IMR-90 (cell line): Measurements from ENCODE around the gene GNAZ. TPM values are rescaled to one million over a fixed set of nuclear protein-coding genes. Genes with fewer than 3 reads are reported as not detected.

Source experiments
- ATAC-seq: fragments of 200-7000 bp; cut with Tn5 transposase; 2 replicates; pipeline ENCODE4 v1.9.1; 2020; ENCODE audit warnings: low read depth, mild to moderate bottlenecking, moderate library complexity
- BruUV-seq: library from RNA; stranded (reverse); fragments of 400-500 nt; replicated peaks from 2 replicates; lab custom pipeline; 2021; lab: Mats Ljungman, UMichigan
- CTCF ChIA-PET: fragments of 300-600 bp; formaldehyde crosslinking; extraction: SDS; loops from one replicate; lab custom pipeline; 2021; ENCODE audit warnings: antibody characterized with exemption; lab: Yijun Ruan, JAX
- POLR2A ChIA-PET: fragments of 300-600 bp; sonication (Branson Sonifier 250); formaldehyde crosslinking; loops from one replicate; lab custom pipeline; 2022; ENCODE audit warnings: antibody characterized with exemption; ENCODE audit not compliant: unreplicated experiment; lab: Charles Lee
- DNase-seq: peaks from one replicate; pipeline ENCODE4 v3.0.0; 2013
- H2AFZ ChIP-seq: replicated peaks from 2 replicates; pipeline ENCODE3; 2013; ENCODE audit warnings: low read length, mild to moderate bottlenecking; ENCODE audit not compliant: poor library complexity
- H2AK5ac ChIP-seq: 2 replicates; pipeline ENCODE4 v1.6.1; 2013; ENCODE audit warnings: low read depth, low read length, inconsistent platforms
- H2AK9ac ChIP-seq: replicated peaks from 2 replicates; pipeline ENCODE3; 2013; ENCODE audit warnings: mild to moderate bottlenecking, low read depth, low read length, moderate library complexity; ENCODE audit not compliant: poor library complexity
- H2BK120ac ChIP-seq: 2 replicates; pipeline ENCODE4 v1.6.1; 2013; ENCODE audit warnings: low read depth, low read length, inconsistent platforms
- H2BK15ac ChIP-seq: 3 replicates; pipeline ENCODE4 v1.6.1; 2013; ENCODE audit warnings: low read depth, low read length, inconsistent platforms
- H2BK20ac ChIP-seq: 2 replicates; pipeline ENCODE4 v1.6.1; 2013; ENCODE audit warnings: low read depth, mild to moderate bottlenecking, inconsistent platforms, low read length, moderate library complexity
- H2BK5ac ChIP-seq: 2 replicates; pipeline ENCODE4 v1.6.1; 2013; ENCODE audit warnings: mild to moderate bottlenecking, low read depth, low read length, inconsistent platforms; ENCODE audit not compliant: poor library complexity, severe bottlenecking
- H3K14ac ChIP-seq: replicated peaks from 2 replicates; pipeline ENCODE4 v1.6.1; 2013; ENCODE audit warnings: low read depth, low read length, inconsistent platforms
- H3K18ac ChIP-seq: 2 replicates; pipeline ENCODE4 v1.6.1; 2013; ENCODE audit warnings: low read depth, low read length, control low read depth
- H3K23ac ChIP-seq: 2 replicates; pipeline ENCODE4 v1.6.1; 2013; ENCODE audit warnings: low read depth, low read length, inconsistent platforms
- H3K27ac ChIP-seq: 2 replicates; pipeline ENCODE4 v1.5.1; 2013; ENCODE audit warnings: mild to moderate bottlenecking, control low read depth, low read length; ENCODE audit not compliant: insufficient read depth
- H3K27me3 ChIP-seq: 2 replicates; pipeline ENCODE4 v1.6.1; 2013; ENCODE audit warnings: low read length; ENCODE audit not compliant: control insufficient read depth, insufficient read depth
- H3K36me3 ChIP-seq: 2 replicates; pipeline ENCODE4 v1.6.1; 2013; ENCODE audit warnings: low read length, mixed read lengths; ENCODE audit not compliant: control insufficient read depth, insufficient read depth
- H3K4ac ChIP-seq: 2 replicates; pipeline ENCODE4 v1.6.1; 2013; ENCODE audit warnings: low read depth, low read length, inconsistent platforms
- H3K4me1 ChIP-seq: 2 replicates; pipeline ENCODE4 v1.6.1; 2013; ENCODE audit warnings: low read length, mixed read lengths; ENCODE audit not compliant: control insufficient read depth, insufficient read depth
- H3K4me2 ChIP-seq: 2 replicates; pipeline ENCODE4 v1.6.1; 2013; ENCODE audit warnings: low read depth, mild to moderate bottlenecking, control low read depth, low read length, moderate library complexity
- H3K4me3 ChIP-seq: 2 replicates; pipeline ENCODE4 v1.5.1; 2013; ENCODE audit warnings: low read depth, mild to moderate bottlenecking, control low read depth, low read length, moderate library complexity; ENCODE audit not compliant: insufficient read depth
- H3K56ac ChIP-seq: 2 replicates; pipeline ENCODE4 v1.6.1; 2013; ENCODE audit warnings: low read length, inconsistent platforms; ENCODE audit not compliant: insufficient read depth; ENCODE audit errors: extremely low read depth
- H3K79me1 ChIP-seq, 2 experiments: 2 replicates each; pipeline ENCODE4 v1.6.1; 2013; ENCODE audit warnings: low read length in 2 of 2, inconsistent platforms in 1 of 2, low read depth in 1 of 2
- H3K9ac ChIP-seq: 2 replicates; pipeline ENCODE4 v1.6.1; 2013; ENCODE audit warnings: low read depth, low read length, control low read depth
- H3K9me1 ChIP-seq: 2 replicates; pipeline ENCODE4 v1.6.1; 2013; ENCODE audit warnings: low read length, inconsistent platforms; ENCODE audit not compliant: insufficient read depth
- H3K9me3 ChIP-seq: 2 replicates; pipeline ENCODE4 v1.6.1; 2013; ENCODE audit warnings: low read length; ENCODE audit not compliant: control insufficient read depth, insufficient read depth
- H4K20me1 ChIP-seq: 2 replicates; pipeline ENCODE4 v1.6.1; 2013; ENCODE audit warnings: low read length, inconsistent platforms; ENCODE audit not compliant: insufficient read depth
- H4K5ac ChIP-seq: 2 replicates; pipeline ENCODE4 v1.6.1; 2013; ENCODE audit warnings: mild to moderate bottlenecking, low read depth, low read length, control low read depth
- H4K8ac ChIP-seq, 2 experiments: 2 replicates each; pipeline ENCODE4 v1.6.1; 2013; ENCODE audit warnings: low read depth in 2 of 2, low read length in 2 of 2, control low read depth in 1 of 2, inconsistent platforms in 1 of 2
- H4K91ac ChIP-seq: 2 replicates; pipeline ENCODE4 v1.6.1; 2013; ENCODE audit warnings: low read depth, low read length, inconsistent platforms; ENCODE audit not compliant: insufficient read depth
- CEBPB ChIP-seq: IDR thresholded peaks from 2 replicates; pipeline ENCODE4 v1.6.1; 2012; ENCODE audit warnings: low read depth, low read length, improper control_type of control experiment
- CHD1 ChIP-seq: IDR thresholded peaks from 2 replicates; pipeline ENCODE4 v1.6.1; 2012; ENCODE audit warnings: low read depth, low read length, improper control_type of control experiment
- FOS ChIP-seq: fragments of 150-350 bp; IDR thresholded peaks from 2 replicates; pipeline ENCODE4 v1.6.1; 2016; ENCODE audit warnings: low read depth, low read length
- MAFK ChIP-seq: IDR thresholded peaks from 2 replicates; pipeline ENCODE4 v1.6.1; 2012; ENCODE audit warnings: low read depth, low read length, improper control_type of control experiment
- POLR2A ChIP-seq: IDR thresholded peaks from 2 replicates; pipeline ENCODE4 v1.6.1; 2012; ENCODE audit warnings: mild to moderate bottlenecking, low read depth, low read length
- RAD21 ChIP-seq: IDR thresholded peaks from 2 replicates; pipeline ENCODE4 v1.6.1; 2012; ENCODE audit warnings: low read length, improper control_type of control experiment
- RCOR1 ChIP-seq: IDR thresholded peaks from 2 replicates; pipeline ENCODE4 v1.6.1; 2012; ENCODE audit warnings: mild to moderate bottlenecking, low read length, improper control_type of control experiment; ENCODE audit not compliant: insufficient replicate concordance
- RFX5 ChIP-seq: IDR thresholded peaks from 2 replicates; pipeline ENCODE4 v1.8.0; 2012; ENCODE audit warnings: low read depth, mild to moderate bottlenecking, low read length, moderate library complexity
- WGBS, 2 experiments: methylation state at CpG; one replicate each; pipeline versions ENCODE4 v1.1.5 to v1.1.7; 2013; ENCODE audit warnings: missing lambda C conversion rate in 2 of 2; ENCODE audit not compliant: insufficient read length in 1 of 2; ENCODE audit errors: extremely low coverage in 2 of 2; 5-methylcytosine and 5-hydroxymethylcytosine counted together
- dilution Hi-C: fragments of 300-500 bp; cut with HindIII; formaldehyde crosslinking; loops from one replicate; pipeline ENCODE4 v1.14.3; 2018; ENCODE audit warnings: low sequenced_read_pairs; ENCODE audit not compliant: unreplicated experiment
- in situ Hi-C: fragments of 300-500 bp; cut with MboI; formaldehyde crosslinking; loops from 3 replicates; pipeline ENCODE4 v1.14.3; 2019; ENCODE audit warnings: low sequenced_read_pairs, inconsistent platforms, mixed read lengths
- intact Hi-C: fragments of 100-400 bp; cut with micrococcal nuclease; formaldehyde crosslinking; loops from 2 replicates; pipeline ENCODE4 v1.10.0; 2022
- polyA plus RNA-seq, 3 experiments: library from polyadenylated mRNA; depleted of rRNA; stranded (reverse); fragments of >200 nt; gene quantifications; 2 replicates each; pipeline ENCODE4 v1.2.3, GENCODE V29; 2012; ENCODE audit warnings: low replicate concordance in 1 of 3
- total RNA-seq: library from RNA; depleted of rRNA; stranded (reverse); fragments of >200 nt; gene quantifications from 2 replicates; pipeline ENCODE4 v1.2.3, GENCODE V29; 2012
- TF ChIP-seq, protein P1 (sequence below): conservative IDR thresholded peaks from 2 replicates; pipeline ENCODE4 v1.5.1; 2012; ENCODE audit warnings: mild to moderate bottlenecking, low read depth, low read length, improper control_type of control experiment
- TF ChIP-seq, protein P2 (sequence below): fragments of 150-350 bp; IDR thresholded peaks from 2 replicates; pipeline ENCODE4 v1.6.1; 2017; ENCODE audit warnings: mild to moderate bottlenecking, antibody characterized with exemption, low read length, low read depth

Gene GNAZ
- total and polyA plus RNA-seq, 2 of the 4 experiments (the other 2 are of a cell fraction) = 1.5 to 2.5 TPM

DNA sequence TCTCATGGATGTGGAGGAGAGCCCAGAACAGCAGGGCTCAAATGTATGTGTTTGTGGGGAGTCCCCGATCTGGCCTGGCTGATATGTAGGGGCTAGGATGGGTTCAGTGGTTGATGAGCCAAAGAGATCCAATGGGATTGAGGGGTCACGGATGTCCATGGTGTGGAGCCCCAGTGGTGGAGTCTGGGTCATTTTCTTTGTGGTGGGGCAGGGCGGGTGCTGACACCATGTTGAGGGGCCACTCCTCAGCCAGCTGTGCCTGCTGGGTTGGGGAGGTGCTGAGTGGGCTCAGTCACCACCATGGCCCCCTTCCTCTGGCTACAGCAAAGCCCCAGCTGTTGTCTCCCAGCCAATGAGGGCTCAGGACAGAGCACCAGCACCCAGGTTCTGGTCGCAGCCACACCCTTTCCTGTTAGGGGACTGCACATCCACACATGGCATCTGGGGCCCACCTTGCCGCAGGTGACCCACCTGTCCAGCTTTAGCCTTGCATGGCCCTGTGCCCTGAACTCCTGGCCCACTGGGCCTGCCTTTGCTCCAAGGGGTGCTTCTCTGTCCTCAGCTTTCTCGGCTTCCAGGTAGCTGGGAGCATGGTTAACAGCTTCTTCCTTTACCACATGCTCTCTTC is 3.2 kb upstream of the GNAZ start (continued):
- TF ChIP-seq MAFK = no peak

DNA sequence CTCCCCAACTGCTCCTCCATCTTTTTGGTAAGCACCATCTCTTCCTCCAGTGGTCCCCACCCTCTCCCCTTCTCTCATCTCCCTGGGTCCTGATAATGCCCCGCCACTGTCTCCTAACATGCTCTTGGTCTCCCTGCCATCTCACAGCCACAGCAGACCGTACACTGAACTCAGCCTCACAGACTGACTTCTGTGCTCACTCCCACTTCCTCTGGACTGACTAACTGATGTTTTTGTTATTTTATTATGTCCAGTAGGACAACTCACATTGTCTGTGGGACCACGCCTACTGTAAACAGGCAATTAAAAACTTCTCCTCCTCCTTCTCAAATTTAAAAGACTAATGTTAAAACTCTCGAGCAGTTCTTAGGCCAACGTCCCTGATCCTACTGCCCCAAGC is 2.6 kb upstream of the GNAZ start:
- ChIA-PET CTCF (no interaction called here), POLR2A (no interaction called here)
- DNase-seq (no peak), ATAC-seq (no peak)
- Histone ChIP-seq H2BK5ac (no peak overlapping the region), H4K91ac (no peak overlapping the region), H3K4me2 (no peak overlapping the region), H3K4ac (no peak overlapping the region), H3K79me1 (no peaks in the 10 kb centered on the region), H4K8ac (no peak overlapping the region), H3K27me3 (peaks cover 16% of the 10 kb centered on the region; the same call in 1 of the 2 replicates), H2BK15ac (no peak overlapping the region), H3K56ac (no peak overlapping the region), H3K9ac (no peak overlapping the region), H4K20me1 (no peaks in the 10 kb centered on the region), H3K4me1 (no peaks in the 10 kb centered on the region), H3K4me3 (no peak overlapping the region), H2BK20ac (no peak overlapping the region), H3K36me3 (no peaks in the 10 kb centered on the region), H3K9me1 (no peaks in the 10 kb centered on the region), H2AK5ac (no peak overlapping the region), H3K9me3 (no peaks in the 10 kb centered on the region), H4K5ac (no peak overlapping the region), H2BK120ac (no peak overlapping the region), H3K27ac (no peak overlapping the region), H3K23ac (no peak overlapping the region), H2AFZ (no peak overlapping the region), H2AK9ac (no peak overlapping the region), H3K18ac (no peak overlapping the region), H3K14ac (no peak overlapping the region)
- WGBS, 2 experiments = 72% methylated on average over 3 of the region's 5 CpGs; no CpG with 5 or more reads in 1 of the 2 experiments
- TF ChIP-seq POLR2A = no peak
- TF ChIP-seq MAFK = no peak
- no peak for TF ChIP-seq FOS
- TF ChIP-seq CEBPB = no peak
- TF ChIP-seq RAD21 = no peak
- TF ChIP-seq, protein P1, sequence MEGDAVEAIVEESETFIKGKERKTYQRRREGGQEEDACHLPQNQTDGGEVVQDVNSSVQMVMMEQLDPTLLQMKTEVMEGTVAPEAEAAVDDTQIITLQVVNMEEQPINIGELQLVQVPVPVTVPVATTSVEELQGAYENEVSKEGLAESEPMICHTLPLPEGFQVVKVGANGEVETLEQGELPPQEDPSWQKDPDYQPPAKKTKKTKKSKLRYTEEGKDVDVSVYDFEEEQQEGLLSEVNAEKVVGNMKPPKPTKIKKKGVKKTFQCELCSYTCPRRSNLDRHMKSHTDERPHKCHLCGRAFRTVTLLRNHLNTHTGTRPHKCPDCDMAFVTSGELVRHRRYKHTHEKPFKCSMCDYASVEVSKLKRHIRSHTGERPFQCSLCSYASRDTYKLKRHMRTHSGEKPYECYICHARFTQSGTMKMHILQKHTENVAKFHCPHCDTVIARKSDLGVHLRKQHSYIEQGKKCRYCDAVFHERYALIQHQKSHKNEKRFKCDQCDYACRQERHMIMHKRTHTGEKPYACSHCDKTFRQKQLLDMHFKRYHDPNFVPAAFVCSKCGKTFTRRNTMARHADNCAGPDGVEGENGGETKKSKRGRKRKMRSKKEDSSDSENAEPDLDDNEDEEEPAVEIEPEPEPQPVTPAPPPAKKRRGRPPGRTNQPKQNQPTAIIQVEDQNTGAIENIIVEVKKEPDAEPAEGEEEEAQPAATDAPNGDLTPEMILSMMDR = no peak
- TF ChIP-seq, protein P2, sequence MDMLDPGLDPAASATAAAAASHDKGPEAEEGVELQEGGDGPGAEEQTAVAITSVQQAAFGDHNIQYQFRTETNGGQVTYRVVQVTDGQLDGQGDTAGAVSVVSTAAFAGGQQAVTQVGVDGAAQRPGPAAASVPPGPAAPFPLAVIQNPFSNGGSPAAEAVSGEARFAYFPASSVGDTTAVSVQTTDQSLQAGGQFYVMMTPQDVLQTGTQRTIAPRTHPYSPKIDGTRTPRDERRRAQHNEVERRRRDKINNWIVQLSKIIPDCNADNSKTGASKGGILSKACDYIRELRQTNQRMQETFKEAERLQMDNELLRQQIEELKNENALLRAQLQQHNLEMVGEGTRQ = no peak
- TF ChIP-seq CHD1 = no peak
- TF ChIP-seq RFX5 = no peak
- TF ChIP-seq RCOR1 = no peak
- intact Hi-C loops (no loop called here), in situ Hi-C loops (no loop called here), dilution Hi-C loops (no loop called here)
- no TSS peak for BruUV-seq
